Breast epithelium (tissue), 3 donors: Measurements from ENCODE around the gene AGRN.

Experiments used
- POLR2A ChIP-seq: fragments of 450-650 bp; IDR thresholded peaks from one replicate; pipeline ENCODE4 v1.6.1; 2016; ENCODE audit warnings: antibody characterized with exemption, mild to moderate bottlenecking, moderate library complexity
- POLR2AphosphoS5 ChIP-seq, 3 donors: sonication (generic); formaldehyde crosslinking; IDR thresholded peaks; one replicate each; pipeline ENCODE4 v1.6.1; 2017; ENCODE audit warnings: antibody characterized with exemption in 3 of 3
- TF ChIP-seq, protein P1 (sequence below), 3 donors: fragments of 450-650 bp; IDR thresholded peaks; one replicate each; pipeline ENCODE4 v1.5.1; 2016 to 2017; ENCODE audit warnings: antibody characterized with exemption in 3 of 3, mild to moderate bottlenecking in 3 of 3, moderate library complexity in 3 of 3

DNA sequence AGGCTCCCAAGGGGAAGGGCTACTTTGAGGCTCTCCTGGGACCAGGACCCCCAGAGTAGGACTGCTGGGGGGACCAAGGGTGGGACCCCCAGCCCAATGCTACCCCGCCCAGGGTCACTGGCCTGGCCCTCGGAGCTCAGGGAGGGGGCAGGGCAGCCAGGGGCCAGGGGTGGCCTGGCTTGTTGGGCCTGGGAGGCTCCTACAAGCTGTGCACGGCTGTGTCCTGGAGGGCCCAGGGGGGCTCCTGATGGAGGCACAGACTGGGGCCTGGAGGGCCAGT lies 22.3 kb upstream of the AGRN start:
- TF ChIP-seq, protein P1, sequence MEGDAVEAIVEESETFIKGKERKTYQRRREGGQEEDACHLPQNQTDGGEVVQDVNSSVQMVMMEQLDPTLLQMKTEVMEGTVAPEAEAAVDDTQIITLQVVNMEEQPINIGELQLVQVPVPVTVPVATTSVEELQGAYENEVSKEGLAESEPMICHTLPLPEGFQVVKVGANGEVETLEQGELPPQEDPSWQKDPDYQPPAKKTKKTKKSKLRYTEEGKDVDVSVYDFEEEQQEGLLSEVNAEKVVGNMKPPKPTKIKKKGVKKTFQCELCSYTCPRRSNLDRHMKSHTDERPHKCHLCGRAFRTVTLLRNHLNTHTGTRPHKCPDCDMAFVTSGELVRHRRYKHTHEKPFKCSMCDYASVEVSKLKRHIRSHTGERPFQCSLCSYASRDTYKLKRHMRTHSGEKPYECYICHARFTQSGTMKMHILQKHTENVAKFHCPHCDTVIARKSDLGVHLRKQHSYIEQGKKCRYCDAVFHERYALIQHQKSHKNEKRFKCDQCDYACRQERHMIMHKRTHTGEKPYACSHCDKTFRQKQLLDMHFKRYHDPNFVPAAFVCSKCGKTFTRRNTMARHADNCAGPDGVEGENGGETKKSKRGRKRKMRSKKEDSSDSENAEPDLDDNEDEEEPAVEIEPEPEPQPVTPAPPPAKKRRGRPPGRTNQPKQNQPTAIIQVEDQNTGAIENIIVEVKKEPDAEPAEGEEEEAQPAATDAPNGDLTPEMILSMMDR (IDR thresholded peaks at IDR 0.05) = no peak
- TF ChIP-seq POLR2A = no peak
- TF ChIP-seq POLR2AphosphoS5 (IDR thresholded peaks at IDR 0.05) = no peak
